ENCODE results near the gene NCF4. TPM values are rescaled to one million over a fixed set of nuclear protein-coding genes. Genes with fewer than 3 reads are reported as not detected.

NCF4 gene
- total RNA-seq, 1 donor from 2014 or later = not detected

- Mint-ChIP-seq H3K27me3 (ENCODE audit: low read depth) (peaks cover 4% of the 10 kb centered on the region), H3K4me1 (peaks cover 20% of the 10 kb centered on the region), H3K27ac (no peak overlapping the region), H3K4me3 (no peak overlapping the region), H3K36me3 (no peaks in the 10 kb centered on the region), H3K9me3 (peaks cover 8% of the 10 kb centered on the region)
- no peak for DNase-seq (ENCODE audit: low spot score in 2 of 2, unreplicated experiment in 2 of 2)
- TF ChIP-seq CTCF (IDR thresholded peaks at IDR 0.05; ENCODE audit: unreplicated experiment) = no peak
Observed at GRCh38 chr22:36918586-36919284, 57.9 kb downstream of the NCF4 start.

GRCh38 chr22:36921309-36922104, 60.7 kb downstream of the NCF4 start:
- no peak for DNase-seq (ENCODE audit: low spot score in 2 of 2, unreplicated experiment in 2 of 2)
- peaks cover 8% of the 10 kb centered on the region for H3K9me3 Mint-ChIP-seq
- no peak overlapping the region for H3K4me3 Mint-ChIP-seq
- peaks cover 4% of the 10 kb centered on the region for H3K27me3 Mint-ChIP-seq (ENCODE audit: low read depth)
- peak overlapping the region; percentile 35 for H3K27ac Mint-ChIP-seq
- no peak for TF ChIP-seq CTCF (IDR thresholded peaks at IDR 0.05; ENCODE audit: unreplicated experiment)
- peaks cover 18% of the 10 kb centered on the region for H3K4me1 Mint-ChIP-seq
- no peaks in the 10 kb centered on the region for H3K36me3 Mint-ChIP-seq

GRCh38 chr22:36922105-36922608, 61.4 kb downstream of the NCF4 start:
- H3K4me1 Mint-ChIP-seq = peaks cover 18% of the 10 kb centered on the region
- H3K36me3 Mint-ChIP-seq = no peaks in the 10 kb centered on the region
- no peak for TF ChIP-seq CTCF (IDR thresholded peaks at IDR 0.05; ENCODE audit: unreplicated experiment)
- H3K9me3 Mint-ChIP-seq = peaks cover 8% of the 10 kb centered on the region
- peak in 1 of 2 experiments; percentile 59 for DNase-seq (ENCODE audit: low spot score in 2 of 2, unreplicated experiment in 2 of 2)
- H3K4me3 Mint-ChIP-seq = no peak overlapping the region
- H3K27ac Mint-ChIP-seq = peak overlapping the region; percentile 30
- peaks cover 4% of the 10 kb centered on the region for H3K27me3 Mint-ChIP-seq (ENCODE audit: low read depth)

GRCh38 chr22:36922711-36923110, 61.9 kb downstream of the NCF4 start:
- no peak overlapping the region for H3K4me3 Mint-ChIP-seq
- H3K27ac Mint-ChIP-seq = peak overlapping the region; percentile 30
- peaks cover 8% of the 10 kb centered on the region for H3K9me3 Mint-ChIP-seq
- TF ChIP-seq CTCF (IDR thresholded peaks at IDR 0.05; ENCODE audit: unreplicated experiment) = no peak
- H3K4me1 Mint-ChIP-seq = peaks cover 18% of the 10 kb centered on the region
- H3K36me3 Mint-ChIP-seq = no peaks in the 10 kb centered on the region
- H3K27me3 Mint-ChIP-seq (ENCODE audit: low read depth) = peaks cover 2% of the 10 kb centered on the region
- DNase-seq (ENCODE audit: low spot score in 2 of 2, unreplicated experiment in 2 of 2) = no peak

- no peak overlapping the region for H3K27ac Mint-ChIP-seq
- no peak for DNase-seq (ENCODE audit: low spot score in 2 of 2, unreplicated experiment in 2 of 2)
- no peak overlapping the region for H3K4me3 Mint-ChIP-seq
- H3K9me3 Mint-ChIP-seq = peaks cover 8% of the 10 kb centered on the region
- peaks cover 2% of the 10 kb centered on the region for H3K27me3 Mint-ChIP-seq (ENCODE audit: low read depth)
- no peaks in the 10 kb centered on the region for H3K36me3 Mint-ChIP-seq
- TF ChIP-seq CTCF (IDR thresholded peaks at IDR 0.05; ENCODE audit: unreplicated experiment) = no peak
- H3K4me1 Mint-ChIP-seq = peaks cover 18% of the 10 kb centered on the region
Observed at GRCh38 chr22:36923131-36923788, 62.5 kb downstream of the NCF4 start.
